Measurements from ENCODE around the gene RPIA.
"Not testable (repeated sequence)": the region's sequence is repeated elsewhere in the genome, so short reads cannot be mapped to it uniquely, and the experiment has no call there.

The RPIA gene
- total RNA-seq = 11.1 to 18.8 (median 13.5) reads per million in 3 donors

GRCh38 chr2:88691339-88692183 lies at the start of gene RPIA:
RPIA (plus strand) TSS chr2:88691673; CDS start chr2:88691699, 26 bp downstream.
- no peaks in the 10 kb centered on the region for H3K27me3 ChIP-seq (replicated peaks; ENCODE audit: control insufficient read depth, insufficient read depth, low read length, poor library complexity, severe bottlenecking)
- H3K4me3 ChIP-seq (ENCODE audit: insufficient read depth, low read depth, low read length, poor library complexity, severe bottlenecking) = peak within 1 kb of the TSS; percentile 91
- DNase-seq = peak; percentile 94 to 98 (median 98)
- no peaks in the 10 kb centered on the region for H3K9me3 ChIP-seq (ENCODE audit: control insufficient read depth, low read length)
- peak within 1 kb of the TSS; percentile 82 for H3K27ac ChIP-seq (ENCODE audit: insufficient read depth, low read length, poor library complexity, severe bottlenecking)
- H3K4me1 ChIP-seq (ENCODE audit: control insufficient read depth, insufficient read depth, low read length, poor library complexity, severe bottlenecking) = peaks cover 16% of the 10 kb centered on the region
- no peaks in the 10 kb centered on the region for H3K36me3 ChIP-seq (ENCODE audit: control insufficient read depth, insufficient read depth, low read length)

GRCh38 chr2:88642278-88642677 lies 49.2 kb upstream of the RPIA start:
- H3K27ac ChIP-seq (ENCODE audit: insufficient read depth, low read length, poor library complexity, severe bottlenecking) = no peak overlapping the region
- H3K4me3 ChIP-seq (ENCODE audit: insufficient read depth, low read depth, low read length, poor library complexity, severe bottlenecking) = no peak overlapping the region

GRCh38 chr2:88645291-88645882 lies 46.1 kb upstream of the RPIA start:
- H3K4me3 ChIP-seq (ENCODE audit: insufficient read depth, low read depth, low read length, poor library complexity, severe bottlenecking); H3K4me1 ChIP-seq (ENCODE audit: control insufficient read depth, insufficient read depth, low read length, poor library complexity, severe bottlenecking); H3K36me3 ChIP-seq (ENCODE audit: control insufficient read depth, insufficient read depth, low read length); H3K27me3 ChIP-seq (replicated peaks; ENCODE audit: control insufficient read depth, insufficient read depth, low read length, poor library complexity, severe bottlenecking); H3K27ac ChIP-seq (ENCODE audit: insufficient read depth, low read length, poor library complexity, severe bottlenecking); H3K9me3 ChIP-seq (ENCODE audit: control insufficient read depth, low read length); DNase-seq: not testable (repeated sequence)

More at GRCh38 chr2:88642278-88642677, 49.2 kb upstream of the RPIA start:
- Histone ChIP-seq H3K36me3 (ENCODE audit: control insufficient read depth, insufficient read depth, low read length) (no peaks in the 10 kb centered on the region), H3K9me3 (ENCODE audit: control insufficient read depth, low read length) (no peaks in the 10 kb centered on the region), H3K4me1 (ENCODE audit: control insufficient read depth, insufficient read depth, low read length, poor library complexity, severe bottlenecking) (no peaks in the 10 kb centered on the region), H3K27me3 (replicated peaks; ENCODE audit: control insufficient read depth, insufficient read depth, low read length, poor library complexity, severe bottlenecking) (no peaks in the 10 kb centered on the region)
- DNase-seq = no peak

GRCh38 chr2:88651646-88652045 lies 39.8 kb upstream of the RPIA start:
- DNase-seq = no peak
- H3K27ac ChIP-seq (ENCODE audit: insufficient read depth, low read length, poor library complexity, severe bottlenecking) = no peak overlapping the region
- no peaks in the 10 kb centered on the region for H3K36me3 ChIP-seq (ENCODE audit: control insufficient read depth, insufficient read depth, low read length)
- no peaks in the 10 kb centered on the region for H3K9me3 ChIP-seq (ENCODE audit: control insufficient read depth, low read length)
- H3K27me3 ChIP-seq (replicated peaks; ENCODE audit: control insufficient read depth, insufficient read depth, low read length, poor library complexity, severe bottlenecking) = no peaks in the 10 kb centered on the region
- no peaks in the 10 kb centered on the region for H3K4me1 ChIP-seq (ENCODE audit: control insufficient read depth, insufficient read depth, low read length, poor library complexity, severe bottlenecking)
- no peak overlapping the region for H3K4me3 ChIP-seq (ENCODE audit: insufficient read depth, low read depth, low read length, poor library complexity, severe bottlenecking)

- no peak for DNase-seq
- Histone ChIP-seq H3K27me3 (replicated peaks; ENCODE audit: control insufficient read depth, insufficient read depth, low read length, poor library complexity, severe bottlenecking) (no peaks in the 10 kb centered on the region), H3K4me1 (ENCODE audit: control insufficient read depth, insufficient read depth, low read length, poor library complexity, severe bottlenecking) (no peaks in the 10 kb centered on the region), H3K9me3 (ENCODE audit: control insufficient read depth, low read length) (no peaks in the 10 kb centered on the region), H3K4me3 (ENCODE audit: insufficient read depth, low read depth, low read length, poor library complexity, severe bottlenecking) (no peak overlapping the region), H3K36me3 (ENCODE audit: control insufficient read depth, insufficient read depth, low read length) (no peaks in the 10 kb centered on the region), H3K27ac (ENCODE audit: insufficient read depth, low read length, poor library complexity, severe bottlenecking) (no peak overlapping the region)
Measured at GRCh38 chr2:88654714-88655113, 36.8 kb upstream of the RPIA start.

- Histone ChIP-seq H3K4me1 (ENCODE audit: control insufficient read depth, insufficient read depth, low read length, poor library complexity, severe bottlenecking) (no peaks in the 10 kb centered on the region), H3K27me3 (replicated peaks; ENCODE audit: control insufficient read depth, insufficient read depth, low read length, poor library complexity, severe bottlenecking) (no peaks in the 10 kb centered on the region), H3K27ac (ENCODE audit: insufficient read depth, low read length, poor library complexity, severe bottlenecking) (no peak overlapping the region), H3K4me3 (ENCODE audit: insufficient read depth, low read depth, low read length, poor library complexity, severe bottlenecking) (no peak overlapping the region), H3K36me3 (ENCODE audit: control insufficient read depth, insufficient read depth, low read length) (no peaks in the 10 kb centered on the region), H3K9me3 (ENCODE audit: control insufficient read depth, low read length) (no peaks in the 10 kb centered on the region)
- DNase-seq = no peak
Measured at GRCh38 chr2:88656690-88657089, 34.8 kb upstream of the RPIA start.

- H3K27me3 ChIP-seq (replicated peaks; ENCODE audit: control insufficient read depth, insufficient read depth, low read length, poor library complexity, severe bottlenecking) = no peaks in the 10 kb centered on the region
- H3K36me3 ChIP-seq (ENCODE audit: control insufficient read depth, insufficient read depth, low read length) = no peaks in the 10 kb centered on the region
- no peak for DNase-seq
- no peaks in the 10 kb centered on the region for H3K9me3 ChIP-seq (ENCODE audit: control insufficient read depth, low read length)
- H3K4me1 ChIP-seq (ENCODE audit: control insufficient read depth, insufficient read depth, low read length, poor library complexity, severe bottlenecking) = no peaks in the 10 kb centered on the region
- H3K4me3 ChIP-seq (ENCODE audit: insufficient read depth, low read depth, low read length, poor library complexity, severe bottlenecking) = no peak overlapping the region
- no peak overlapping the region for H3K27ac ChIP-seq (ENCODE audit: insufficient read depth, low read length, poor library complexity, severe bottlenecking)
Measured at GRCh38 chr2:88657131-88657530, 34.3 kb upstream of the RPIA start.

- no peaks in the 10 kb centered on the region for H3K36me3 ChIP-seq (ENCODE audit: control insufficient read depth, insufficient read depth, low read length)
- H3K4me1 ChIP-seq (ENCODE audit: control insufficient read depth, insufficient read depth, low read length, poor library complexity, severe bottlenecking) = no peaks in the 10 kb centered on the region
- no peak overlapping the region for H3K4me3 ChIP-seq (ENCODE audit: insufficient read depth, low read depth, low read length, poor library complexity, severe bottlenecking)
- DNase-seq = no peak
- no peaks in the 10 kb centered on the region for H3K9me3 ChIP-seq (ENCODE audit: control insufficient read depth, low read length)
- H3K27me3 ChIP-seq (replicated peaks; ENCODE audit: control insufficient read depth, insufficient read depth, low read length, poor library complexity, severe bottlenecking) = no peaks in the 10 kb centered on the region
- no peak overlapping the region for H3K27ac ChIP-seq (ENCODE audit: insufficient read depth, low read length, poor library complexity, severe bottlenecking)
Measured at GRCh38 chr2:88658326-88658725, 33.1 kb upstream of the RPIA start.

- Histone ChIP-seq H3K4me1 (ENCODE audit: control insufficient read depth, insufficient read depth, low read length, poor library complexity, severe bottlenecking) (no peaks in the 10 kb centered on the region), H3K27ac (ENCODE audit: insufficient read depth, low read length, poor library complexity, severe bottlenecking) (no peak overlapping the region), H3K9me3 (ENCODE audit: control insufficient read depth, low read length) (no peaks in the 10 kb centered on the region), H3K36me3 (ENCODE audit: control insufficient read depth, insufficient read depth, low read length) (no peaks in the 10 kb centered on the region), H3K27me3 (replicated peaks; ENCODE audit: control insufficient read depth, insufficient read depth, low read length, poor library complexity, severe bottlenecking) (no peaks in the 10 kb centered on the region), H3K4me3 (ENCODE audit: insufficient read depth, low read depth, low read length, poor library complexity, severe bottlenecking) (no peak overlapping the region)
- DNase-seq = no peak
Measured at GRCh38 chr2:88658881-88659537, 32.5 kb upstream of the RPIA start.

- no peak overlapping the region for H3K27ac ChIP-seq (ENCODE audit: insufficient read depth, low read length, poor library complexity, severe bottlenecking)
- H3K36me3 ChIP-seq (ENCODE audit: control insufficient read depth, insufficient read depth, low read length) = no peaks in the 10 kb centered on the region
- no peaks in the 10 kb centered on the region for H3K27me3 ChIP-seq (replicated peaks; ENCODE audit: control insufficient read depth, insufficient read depth, low read length, poor library complexity, severe bottlenecking)
- no peaks in the 10 kb centered on the region for H3K4me1 ChIP-seq (ENCODE audit: control insufficient read depth, insufficient read depth, low read length, poor library complexity, severe bottlenecking)
- H3K4me3 ChIP-seq (ENCODE audit: insufficient read depth, low read depth, low read length, poor library complexity, severe bottlenecking) = no peak overlapping the region
- H3K9me3 ChIP-seq (ENCODE audit: control insufficient read depth, low read length) = no peaks in the 10 kb centered on the region
- no peak for DNase-seq
Measured at GRCh38 chr2:88659538-88659915, 31.9 kb upstream of the RPIA start.

Data from effector memory CD4-positive, alpha-beta T cell (primary cell).